ENCODE results near the gene GSC2.

The GSC2 gene

GRCh38 chr22:19130959-19131684 is 19.0 kb downstream of the GSC2 start, which contains the start of gene TSSK2:
TSS of gene TSSK2 (plus strand) at chr22:19131308. CDS start at chr22:19131400, 92 bp downstream.
- WGBS: 90% methylated on average over 27 of the region's 27 CpGs
- H2BK120ac ChIP-seq (ENCODE audit: low read depth, low read length): no peak within 1 kb of the TSS
- H3K4ac ChIP-seq (ENCODE audit: low read depth in 1 of 2, low read length in 2 of 2): no peak within 1 kb of the TSS
- H2AFZ ChIP-seq (ENCODE audit: low read depth, low read length): no peak within 1 kb of the TSS
- H2AK5ac ChIP-seq (ENCODE audit: low read length, severe bottlenecking): no peak within 1 kb of the TSS
- no peaks in the 10 kb centered on the region for H3K4me1 ChIP-seq (ENCODE audit: control insufficient read depth, insufficient read depth, low read depth, low read length)
- H4K91ac ChIP-seq (ENCODE audit: low read length): no peak within 1 kb of the TSS
- H3K9me3 ChIP-seq (ENCODE audit: control insufficient read depth, low read length): no peaks in the 10 kb centered on the region
- no peaks in the 10 kb centered on the region for H3K27me3 ChIP-seq (ENCODE audit: control insufficient read depth in 1 of 2, insufficient read depth in 1 of 2, low read length in 2 of 2)
- H3K18ac ChIP-seq (ENCODE audit: low read depth in 1 of 2, low read length in 2 of 2): no peak within 1 kb of the TSS
- H3K9ac ChIP-seq (ENCODE audit: low read length): no peak within 1 kb of the TSS
- no peak within 1 kb of the TSS for H2BK12ac ChIP-seq (ENCODE audit: low read length in 2 of 2)
- peaks cover 15% of the 10 kb centered on the region for H3K79me1 ChIP-seq (replicated peaks; ENCODE audit: low read length, poor library complexity, severe bottlenecking)
- H3K27ac ChIP-seq (ENCODE audit: low read length, poor library complexity, severe bottlenecking): no peak within 1 kb of the TSS
- H4K8ac ChIP-seq (ENCODE audit: low read length): no peak within 1 kb of the TSS
- H3K4me3 ChIP-seq (ENCODE audit: insufficient read depth in 1 of 2, low read depth in 1 of 2, low read length in 2 of 2): peak within 1 kb of the TSS in 1 of 2 experiments; percentile 16
- H3K36me3 ChIP-seq (ENCODE audit: control insufficient read depth in 1 of 2, insufficient read depth in 2 of 2, low read depth in 1 of 2, low read length in 2 of 2): peaks cover 42 to 47% of the 10 kb centered on the region in 2 experiments
- no peak within 1 kb of the TSS for H2BK15ac ChIP-seq (ENCODE audit: low read depth, poor library complexity, severe bottlenecking)
- H3K4me2 ChIP-seq (ENCODE audit: low read length, poor library complexity, severe bottlenecking): no peak within 1 kb of the TSS
- no peak within 1 kb of the TSS for H2BK5ac ChIP-seq (ENCODE audit: low read depth, low read length, poor library complexity, severe bottlenecking)
- no peak within 1 kb of the TSS for H3K14ac ChIP-seq (ENCODE audit: low read length in 2 of 2)
- H3K23ac ChIP-seq (ENCODE audit: low read length in 2 of 2): no peak within 1 kb of the TSS
- no peak for DNase-seq

GRCh38 chr22:19129871-19130270 is 20.2 kb downstream of the GSC2 start:
- Histone ChIP-seq H2BK15ac (ENCODE audit: low read depth, poor library complexity, severe bottlenecking) (no peak overlapping the region), H3K79me1 (replicated peaks; ENCODE audit: low read length, poor library complexity, severe bottlenecking) (peaks cover 12% of the 10 kb centered on the region), H3K36me3 (ENCODE audit: control insufficient read depth in 1 of 2, insufficient read depth in 2 of 2, low read depth in 1 of 2, low read length in 2 of 2) (peaks cover 33 to 42% of the 10 kb centered on the region in 2 experiments), H4K8ac (ENCODE audit: low read length) (no peak overlapping the region), H2BK120ac (ENCODE audit: low read depth, low read length) (no peak overlapping the region), H3K27ac (ENCODE audit: low read length, poor library complexity, severe bottlenecking) (no peak overlapping the region), H4K91ac (ENCODE audit: low read length) (no peak overlapping the region), H2AFZ (ENCODE audit: low read depth, low read length) (no peak overlapping the region), H2BK12ac (ENCODE audit: low read length in 2 of 2) (no peak overlapping the region), H3K14ac (ENCODE audit: low read length in 2 of 2) (no peak overlapping the region), H3K18ac (ENCODE audit: low read depth in 1 of 2, low read length in 2 of 2) (no peak overlapping the region), H3K4ac (ENCODE audit: low read depth in 1 of 2, low read length in 2 of 2) (no peak overlapping the region), H2AK5ac (ENCODE audit: low read length, severe bottlenecking) (no peak overlapping the region), H3K4me2 (ENCODE audit: low read length, poor library complexity, severe bottlenecking) (no peak overlapping the region), H3K4me3 (ENCODE audit: insufficient read depth in 1 of 2, low read depth in 1 of 2, low read length in 2 of 2) (no peak overlapping the region), H3K27me3 (ENCODE audit: control insufficient read depth in 1 of 2, insufficient read depth in 1 of 2, low read length in 2 of 2) (peaks cover 0 to 4% of the 10 kb centered on the region in 2 experiments), H3K4me1 (ENCODE audit: control insufficient read depth, insufficient read depth, low read depth, low read length) (no peaks in the 10 kb centered on the region), H3K9me3 (ENCODE audit: control insufficient read depth, low read length) (no peaks in the 10 kb centered on the region), H3K23ac (ENCODE audit: low read length in 2 of 2) (no peak overlapping the region), H3K9ac (ENCODE audit: low read length) (no peak overlapping the region), H2BK5ac (ENCODE audit: low read depth, low read length, poor library complexity, severe bottlenecking) (no peak overlapping the region)
- 92% methylated on average over 8 of the region's 8 CpGs for whole genome bisulfite sequencing
- DNase-seq: no peak

GRCh38 chr22:19128946-19129727 is 21.0 kb downstream of the GSC2 start:
- Histone ChIP-seq H2BK12ac (ENCODE audit: low read length in 2 of 2) (no peak overlapping the region), H3K18ac (ENCODE audit: low read depth in 1 of 2, low read length in 2 of 2) (no peak overlapping the region), H2BK15ac (ENCODE audit: low read depth, poor library complexity, severe bottlenecking) (no peak overlapping the region), H3K79me1 (replicated peaks; ENCODE audit: low read length, poor library complexity, severe bottlenecking) (peaks cover 10% of the 10 kb centered on the region), H2BK120ac (ENCODE audit: low read depth, low read length) (no peak overlapping the region), H4K8ac (ENCODE audit: low read length) (no peak overlapping the region), H3K4me3 (ENCODE audit: insufficient read depth in 1 of 2, low read depth in 1 of 2, low read length in 2 of 2) (no peak overlapping the region), H4K91ac (ENCODE audit: low read length) (no peak overlapping the region), H3K9me3 (ENCODE audit: control insufficient read depth, low read length) (no peaks in the 10 kb centered on the region), H3K14ac (ENCODE audit: low read length in 2 of 2) (no peak overlapping the region), H3K9ac (ENCODE audit: low read length) (no peak overlapping the region), H2AK5ac (ENCODE audit: low read length, severe bottlenecking) (no peak overlapping the region), H3K27ac (ENCODE audit: low read length, poor library complexity, severe bottlenecking) (no peak overlapping the region), H2AFZ (ENCODE audit: low read depth, low read length) (no peak overlapping the region), H3K4me2 (ENCODE audit: low read length, poor library complexity, severe bottlenecking) (no peak overlapping the region), H3K36me3 (ENCODE audit: control insufficient read depth in 1 of 2, insufficient read depth in 2 of 2, low read depth in 1 of 2, low read length in 2 of 2) (peaks cover 25 to 34% of the 10 kb centered on the region in 2 experiments), H3K4me1 (ENCODE audit: control insufficient read depth, insufficient read depth, low read depth, low read length) (no peaks in the 10 kb centered on the region), H2BK5ac (ENCODE audit: low read depth, low read length, poor library complexity, severe bottlenecking) (no peak overlapping the region), H3K27me3 (ENCODE audit: control insufficient read depth in 1 of 2, insufficient read depth in 1 of 2, low read length in 2 of 2) (peaks cover 0 to 4% of the 10 kb centered on the region in 2 experiments), H3K23ac (ENCODE audit: low read length in 2 of 2) (no peak overlapping the region), H3K4ac (ENCODE audit: low read depth in 1 of 2, low read length in 2 of 2) (no peak overlapping the region)
- no peak for DNase-seq
- 95% methylated on average over 7 of the region's 7 CpGs for WGBS

GRCh38 chr22:19128009-19128401 is 22.1 kb downstream of the GSC2 start:
- H4K91ac ChIP-seq (ENCODE audit: low read length): no peak overlapping the region
- H2BK15ac ChIP-seq (ENCODE audit: low read depth, poor library complexity, severe bottlenecking): no peak overlapping the region
- 92% methylated on average over 7 of the region's 7 CpGs for WGBS
- no peak overlapping the region for H3K9ac ChIP-seq (ENCODE audit: low read length)
- no peak overlapping the region for H3K27ac ChIP-seq (ENCODE audit: low read length, poor library complexity, severe bottlenecking)
- H3K9me3 ChIP-seq (ENCODE audit: control insufficient read depth, low read length): no peaks in the 10 kb centered on the region
- H3K4me1 ChIP-seq (ENCODE audit: control insufficient read depth, insufficient read depth, low read depth, low read length): peaks cover under 1% of the 10 kb centered on the region
- H3K79me1 ChIP-seq (replicated peaks; ENCODE audit: low read length, poor library complexity, severe bottlenecking): peaks cover 2% of the 10 kb centered on the region
- no peak overlapping the region for H2BK12ac ChIP-seq (ENCODE audit: low read length in 2 of 2)
- H3K36me3 ChIP-seq (ENCODE audit: control insufficient read depth in 1 of 2, insufficient read depth in 2 of 2, low read depth in 1 of 2, low read length in 2 of 2): peaks cover 14 to 23% of the 10 kb centered on the region in 2 experiments
- no peak overlapping the region for H2BK5ac ChIP-seq (ENCODE audit: low read depth, low read length, poor library complexity, severe bottlenecking)
- H3K14ac ChIP-seq (ENCODE audit: low read length in 2 of 2): no peak overlapping the region
- H3K27me3 ChIP-seq (ENCODE audit: control insufficient read depth in 1 of 2, insufficient read depth in 1 of 2, low read length in 2 of 2): peaks cover 0 to 4% of the 10 kb centered on the region in 2 experiments
- no peak overlapping the region for H3K23ac ChIP-seq (ENCODE audit: low read length in 2 of 2)
- no peak for DNase-seq
- H3K4me3 ChIP-seq (ENCODE audit: insufficient read depth in 1 of 2, low read depth in 1 of 2, low read length in 2 of 2): no peak overlapping the region
- no peak overlapping the region for H3K18ac ChIP-seq (ENCODE audit: low read depth in 1 of 2, low read length in 2 of 2)
- no peak overlapping the region for H3K4ac ChIP-seq (ENCODE audit: low read depth in 1 of 2, low read length in 2 of 2)
- no peak overlapping the region for H2BK120ac ChIP-seq (ENCODE audit: low read depth, low read length)
- no peak overlapping the region for H4K8ac ChIP-seq (ENCODE audit: low read length)
- no peak overlapping the region for H3K4me2 ChIP-seq (ENCODE audit: low read length, poor library complexity, severe bottlenecking)
- H2AFZ ChIP-seq (ENCODE audit: low read depth, low read length): no peak overlapping the region
- no peak overlapping the region for H2AK5ac ChIP-seq (ENCODE audit: low read length, severe bottlenecking)
